Psoas muscle (tissue), 8 donors: ENCODE results near the gene UPP1. TPM values are rescaled to one million over a fixed set of nuclear protein-coding genes. Genes with fewer than 3 reads are reported as not detected.
"Not testable (repeated sequence)": the region's sequence is repeated elsewhere in the genome, so short reads cannot be mapped to it uniquely, and the experiment has no call there.

ENCODE experiments used
- ATAC-seq, 4 donors: fragments of 200-7000 bp; cut with Tn5 transposase; one replicate each; pipeline ENCODE4 v1.9.1; 2020; ENCODE audit warnings: moderate library complexity in 3 of 4, mild to moderate bottlenecking in 2 of 4
- DNase-seq, 2 donors: peaks; one replicate each; pipeline ENCODE4 v3.0.0-alpha.2; 2020
- H3K27ac ChIP-seq: fragments of 200-600 bp; one replicate; pipeline ENCODE4 v1.8.0; 2022
- H3K27me3 ChIP-seq, 3 donors: fragments of 200-600 bp in 1 of 3; one replicate each; pipeline versions ENCODE4 v1.6.1 to v1.8.0; 2013 to 2022; ENCODE audit warnings: low read length in 2 of 3, mild to moderate bottlenecking in 2 of 3, moderate library complexity in 1 of 3; ENCODE audit not compliant: insufficient read depth in 3 of 3
- H3K36me3 ChIP-seq, 2 donors: fragments of 200-600 bp in 1 of 2; one replicate each; pipeline versions ENCODE4 v1.6.1 to v1.8.0; 2013 to 2022; ENCODE audit warnings: low read depth in 1 of 2, mild to moderate bottlenecking in 1 of 2, moderate library complexity in 1 of 2; ENCODE audit not compliant: insufficient read depth in 1 of 2
- H3K4me1 ChIP-seq: fragments of 200-600 bp; one replicate; pipeline ENCODE4 v1.8.0; 2022
- H3K4me3 ChIP-seq: fragments of 200-600 bp; one replicate; pipeline ENCODE4 v1.8.0; 2022; ENCODE audit warnings: mild to moderate bottlenecking
- H3K9me3 ChIP-seq: fragments of 200-600 bp; one replicate; pipeline ENCODE4 v1.8.0; 2022
- WGBS, 3 donors: extraction: QIAGEN DNeasy Blood & Tissue Kit; methylation state at CpG; one replicate each; pipeline versions ENCODE4 v1.1.6 to v1.1.7; 2013; 5-methylcytosine and 5-hydroxymethylcytosine counted together
- intact Hi-C, 2 donors: fragments of 100-400 bp; cut with DNase I; formaldehyde crosslinking; loops; one replicate each; pipeline versions ENCODE4 v1.11.0 to v1.14.2; 2022
- polyA plus RNA-seq, 3 donors: library from polyadenylated mRNA; stranded (reverse); fragments of 200-250 nt; gene quantifications; one replicate each; pipeline ENCODE4 v1.2.3, GENCODE V29; 2013
- total RNA-seq, 4 donors: library from RNA; stranded (reverse); fragmentation: NEBNext Ultra II Directional in 2 of 4; extraction: Animal tissue kit (Norgen Biotek cat#: 25700) in 2 of 4; gene quantifications; one replicate each; pipeline versions ENCODE4 v1.2.1 to v1.2.4, GENCODE V29; 2021 to 2023
- TF ChIP-seq, protein P1 (sequence below): fragments of 200-600 bp; IDR thresholded peaks from one replicate; pipeline ENCODE4 v1.8.0; 2022; ENCODE audit warnings: antibody characterized with exemption
- donor health status: healthy with polysubstance abuse.
- donor health status: DM: no; HTN: no; CAD: no; lungs with moderate emphysema.
- donor health status: Bipolar disorder and iron deficiency.
- donor health status: healthy.
- donor health status: DM: yes; HTN: yes; CAD: no.
- donor health status: DM: no; HTN: no; CAD: no.
- donor health status: DM: no; HTN: no; CAD: no.
- donor health status: DM: yes; HTN: yes; CAD: no.

UPP1 gene
- total and polyA plus RNA-seq, 7 donors, result 7.5 to 250 (median 11.9) TPM

DNA sequence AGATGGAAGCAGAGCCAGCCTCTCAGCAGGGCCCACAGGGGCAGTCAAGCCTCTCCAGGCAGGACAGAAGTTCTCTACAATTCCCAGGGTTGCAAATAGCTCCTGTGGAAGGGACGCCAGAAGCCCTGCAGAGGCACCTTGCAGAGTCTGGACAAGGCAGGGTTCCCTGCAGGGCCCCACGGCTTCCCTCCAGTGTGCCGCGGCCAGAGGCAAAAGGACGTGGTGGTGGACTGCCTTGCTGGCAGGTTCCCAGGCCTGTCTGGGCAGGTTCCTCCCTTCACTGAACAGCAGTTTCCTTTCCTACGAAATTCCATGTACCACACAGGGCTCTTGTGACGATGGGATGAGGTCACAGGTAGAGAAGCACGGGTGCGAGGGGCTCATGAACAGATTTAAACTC is 25.1 kb downstream of the UPP1 start:
- H3K27ac ChIP-seq, result no peak overlapping the region
- no peak overlapping the region for H3K4me3 ChIP-seq
- H3K27me3 ChIP-seq, result no peaks in the 10 kb centered on the region
- no peaks in the 10 kb centered on the region for H3K4me1 ChIP-seq
- peaks cover 0 to 2% of the 10 kb centered on the region in 2 donors for H3K36me3 ChIP-seq
- H3K9me3 ChIP-seq, result no peaks in the 10 kb centered on the region
- ATAC-seq (no peak), DNase-seq (no peak)
- intact Hi-C loops, result loop anchor here (5.0 kb wide), 2 partner anchors 77 to 167 kb away; partner anchors contain the start of genes C7orf57 (in 1 of the 2) and PKD1L1 (in 1 of the 2)
- WGBS, 3 donors, result 74 to 79% (median 77%) methylated on average over 9 of the region's 9 CpGs
- TF ChIP-seq, protein P1, sequence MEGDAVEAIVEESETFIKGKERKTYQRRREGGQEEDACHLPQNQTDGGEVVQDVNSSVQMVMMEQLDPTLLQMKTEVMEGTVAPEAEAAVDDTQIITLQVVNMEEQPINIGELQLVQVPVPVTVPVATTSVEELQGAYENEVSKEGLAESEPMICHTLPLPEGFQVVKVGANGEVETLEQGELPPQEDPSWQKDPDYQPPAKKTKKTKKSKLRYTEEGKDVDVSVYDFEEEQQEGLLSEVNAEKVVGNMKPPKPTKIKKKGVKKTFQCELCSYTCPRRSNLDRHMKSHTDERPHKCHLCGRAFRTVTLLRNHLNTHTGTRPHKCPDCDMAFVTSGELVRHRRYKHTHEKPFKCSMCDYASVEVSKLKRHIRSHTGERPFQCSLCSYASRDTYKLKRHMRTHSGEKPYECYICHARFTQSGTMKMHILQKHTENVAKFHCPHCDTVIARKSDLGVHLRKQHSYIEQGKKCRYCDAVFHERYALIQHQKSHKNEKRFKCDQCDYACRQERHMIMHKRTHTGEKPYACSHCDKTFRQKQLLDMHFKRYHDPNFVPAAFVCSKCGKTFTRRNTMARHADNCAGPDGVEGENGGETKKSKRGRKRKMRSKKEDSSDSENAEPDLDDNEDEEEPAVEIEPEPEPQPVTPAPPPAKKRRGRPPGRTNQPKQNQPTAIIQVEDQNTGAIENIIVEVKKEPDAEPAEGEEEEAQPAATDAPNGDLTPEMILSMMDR, result no peak

DNA sequence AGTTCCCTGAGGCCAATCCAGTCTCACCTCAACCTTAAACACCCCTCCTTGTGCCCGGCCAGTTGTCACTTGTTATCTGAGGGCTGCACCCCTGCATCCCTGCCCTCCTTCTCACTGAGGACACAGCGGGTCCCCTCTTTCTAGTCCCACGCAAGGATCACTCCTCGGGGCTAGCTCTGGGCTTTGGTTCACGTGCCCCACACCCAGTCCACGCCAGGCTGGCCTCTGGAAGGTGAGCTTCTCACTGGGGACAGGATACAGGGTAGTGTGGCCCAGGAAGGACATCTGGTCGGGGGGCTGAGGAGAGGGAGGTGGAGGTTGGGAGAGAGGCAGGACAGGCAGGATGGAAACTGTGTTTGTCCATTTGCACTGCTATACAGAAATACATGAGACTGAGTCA is 25.5 kb downstream of the UPP1 start:
- no peaks in the 10 kb centered on the region for H3K27me3 ChIP-seq
- intact Hi-C loops, result loop anchor here (5.0 kb wide), 2 partner anchors 77 to 167 kb away; partner anchors contain the start of genes C7orf57 (in 1 of the 2) and PKD1L1 (in 1 of the 2)
- ATAC-seq (no peak), DNase-seq (no peak)
- no peaks in the 10 kb centered on the region for H3K4me1 ChIP-seq
- TF ChIP-seq, protein P1, result no peak
- H3K4me3 ChIP-seq, result no peak overlapping the region
- H3K9me3 ChIP-seq, result no peaks in the 10 kb centered on the region
- 85 to 91% (median 87%) methylated on average over 7 of the region's 7 CpGs for WGBS, 3 donors
- no peak overlapping the region for H3K27ac ChIP-seq
- no peaks in the 10 kb centered on the region for H3K36me3 ChIP-seq

DNA sequence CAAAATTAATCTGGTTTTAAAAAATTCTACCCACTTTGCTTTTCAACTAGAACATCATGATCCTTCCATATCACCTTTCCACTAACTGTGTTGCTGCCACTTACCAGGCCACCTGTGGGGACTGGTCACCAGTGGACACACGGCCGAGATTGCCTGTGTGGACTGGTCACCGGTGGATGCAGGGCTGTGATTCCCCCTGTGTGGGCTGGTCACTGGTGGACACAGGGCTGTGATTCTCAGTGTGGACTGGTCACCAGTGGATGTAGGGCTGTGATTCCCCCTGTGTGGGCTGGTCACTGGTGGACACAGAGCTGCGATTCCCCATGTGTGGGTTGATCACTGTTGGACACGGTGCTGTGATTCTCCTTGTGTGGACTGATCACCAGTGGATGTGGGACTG is 27.0 kb downstream of the UPP1 start:
- DNase-seq, result no peak
- WGBS, 3 donors, result 93 to 97% (median 95%) methylated on average over 5 of the region's 5 CpGs
- Histone ChIP-seq H3K4me3 (no peak overlapping the region), H3K27me3 (no peaks in the 10 kb centered on the region), H3K4me1 (no peaks in the 10 kb centered on the region), H3K27ac (no peak overlapping the region), H3K36me3 (no peaks in the 10 kb centered on the region), H3K9me3 (no peaks in the 10 kb centered on the region)
- ATAC-seq, result no peak
- intact Hi-C loops, result no loop called here
- TF ChIP-seq, protein P1, result no peak

DNA sequence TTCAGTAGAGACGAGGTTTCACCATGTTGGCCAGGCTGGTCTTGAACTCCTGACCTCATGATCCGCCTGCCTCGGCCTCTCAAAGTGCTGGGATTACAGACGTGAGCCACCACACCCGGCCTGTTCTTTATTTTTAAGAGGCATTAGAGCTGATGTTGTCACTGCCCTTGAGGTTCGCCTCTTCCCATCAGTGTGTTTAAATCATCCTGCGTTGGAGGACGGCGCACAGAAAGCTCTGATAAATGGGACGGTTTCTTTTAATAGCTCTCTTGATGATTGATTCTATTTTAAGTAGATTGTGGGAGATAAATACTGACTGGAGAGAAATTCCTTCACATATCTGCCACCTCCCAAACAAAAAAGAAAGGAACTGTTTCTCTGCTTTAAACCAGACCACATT is 29.0 kb downstream of the UPP1 start:
- intact Hi-C loops, result no loop called here

DNA sequence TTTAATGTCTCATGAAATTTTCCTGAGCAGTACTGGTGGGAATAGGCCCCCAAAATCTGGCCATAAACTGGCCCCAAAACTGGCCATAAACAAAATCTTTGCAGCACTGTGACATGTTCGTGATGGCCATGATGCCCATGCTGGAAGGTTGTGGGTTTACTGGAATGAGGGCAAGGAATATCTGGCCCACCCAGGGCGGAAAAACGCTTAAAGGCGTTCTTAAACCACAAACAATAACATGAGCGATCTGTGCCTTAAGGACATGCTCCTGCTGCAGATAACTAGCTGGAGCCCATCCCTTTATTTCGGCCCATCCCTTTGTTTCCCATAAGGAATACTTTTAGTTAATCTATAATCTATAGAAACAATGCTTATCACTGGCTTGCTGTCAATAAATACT is 31.5 kb downstream of the UPP1 start:
- H3K4me3 ChIP-seq, H3K27me3 ChIP-seq, DNase-seq, H3K27ac ChIP-seq, H3K9me3 ChIP-seq, intact Hi-C loops, H3K4me1 ChIP-seq, ATAC-seq, H3K36me3 ChIP-seq: not testable (repeated sequence)
- WGBS, 3 donors, result 84 to 94% (median 89%) methylated on average over 6 of the region's 6 CpGs

More for the DNA sequence above, 29.0 kb downstream of the UPP1 start:
- ATAC-seq, result no peak
- DNase-seq, result no peak
- whole genome bisulfite sequencing, 3 donors, result 55 to 63% (median 61%) methylated on average over 10 of the region's 10 CpGs
- TF ChIP-seq, protein P1, result no peak
- no peaks in the 10 kb centered on the region for H3K9me3 ChIP-seq
- H3K4me3 ChIP-seq, result no peak overlapping the region
- H3K27me3 ChIP-seq, result no peaks in the 10 kb centered on the region
- H3K4me1 ChIP-seq, result no peaks in the 10 kb centered on the region
- H3K36me3 ChIP-seq, result no peaks in the 10 kb centered on the region
- H3K27ac ChIP-seq, result no peak overlapping the region
